Coronary artery (tissue), 2 donors: Measurements from ENCODE around the gene UROC1.

ENCODE experiments used
- DNase-seq: peaks from one replicate; pipeline ENCODE4 v3.0.0-alpha.2; 2017; ENCODE audit warnings: low spot score
- H3K27ac ChIP-seq, 2 donors: fragments of 200-600 bp; sonication (generic); one replicate each; pipeline ENCODE4 v1.5.1; 2016 to 2019
- H3K4me3 ChIP-seq: fragments of 200-600 bp; sonication (generic); 2 replicates; pipeline ENCODE4 v1.5.1; 2016; ENCODE audit warnings: mild to moderate bottlenecking, moderate library complexity
- CTCF ChIP-seq: fragments of 200-600 bp; sonication (generic); IDR thresholded peaks from one replicate; pipeline ENCODE4 v1.5.1; 2019; ENCODE audit warnings: antibody characterized with exemption

UROC1 gene

GRCh38 chr3:126483321-126483761, 34.2 kb downstream of the UROC1 start:
- no peak for DNase-seq
- Histone ChIP-seq H3K4me3 (no peak overlapping the region), H3K27ac (no peak overlapping the region)
- TF ChIP-seq CTCF = no peak

GRCh38 chr3:126482503-126483255, 34.9 kb downstream of the UROC1 start:
- no peak overlapping the region for H3K27ac ChIP-seq
- TF ChIP-seq CTCF = no peak
- DNase-seq = no peak
- no peak overlapping the region for H3K4me3 ChIP-seq

GRCh38 chr3:126481808-126482502, 35.6 kb downstream of the UROC1 start:
- no peak overlapping the region for H3K4me3 ChIP-seq
- no peak for TF ChIP-seq CTCF
- no peak overlapping the region for H3K27ac ChIP-seq
- DNase-seq = no peak

GRCh38 chr3:126480861-126481260, 36.7 kb downstream of the UROC1 start:
- no peak for TF ChIP-seq CTCF
- Histone ChIP-seq H3K27ac (no peak overlapping the region), H3K4me3 (no peak overlapping the region)
- DNase-seq = no peak

GRCh38 chr3:126480206-126480605, 37.4 kb downstream of the UROC1 start:
- TF ChIP-seq CTCF = no peak
- no peak for DNase-seq
- Histone ChIP-seq H3K27ac (no peak overlapping the region), H3K4me3 (no peak overlapping the region)

GRCh38 chr3:126479642-126480041, 37.9 kb downstream of the UROC1 start:
- no peak for TF ChIP-seq CTCF
- no peak overlapping the region for H3K4me3 ChIP-seq
- no peak for DNase-seq
- no peak overlapping the region for H3K27ac ChIP-seq
